Right lung (tissue), 5 donors: ENCODE measurements around the gene METAP1D. TPM values are rescaled to one million over a fixed set of nuclear protein-coding genes. Genes with fewer than 3 reads are reported as not detected.
"Not testable (repeated sequence)": the region's sequence is repeated elsewhere in the genome, so short reads cannot be mapped to it uniquely, and the experiment has no call there.

Experiments
- DNase-seq, 2 donors: peaks; one replicate each; pipeline ENCODE4 v3.0.0-alpha.2; 2013
- polyA plus RNA-seq, 5 donors: library from polyadenylated mRNA; unstranded; fragments of 120-200 nt; gene quantifications; one replicate each; pipeline versions ENCODE4 v1.2.1 to v1.2.3, GENCODE V29; 2013; ENCODE audit warnings: inconsistent platforms in 1 of 5, low replicate concordance in 1 of 5; ENCODE audit not compliant: insufficient read length in 5 of 5, insufficient read depth in 1 of 5

METAP1D gene
- polyA plus RNA-seq, 5 donors = 16.6 to 22.9 (median 20.6) TPM

DNA sequence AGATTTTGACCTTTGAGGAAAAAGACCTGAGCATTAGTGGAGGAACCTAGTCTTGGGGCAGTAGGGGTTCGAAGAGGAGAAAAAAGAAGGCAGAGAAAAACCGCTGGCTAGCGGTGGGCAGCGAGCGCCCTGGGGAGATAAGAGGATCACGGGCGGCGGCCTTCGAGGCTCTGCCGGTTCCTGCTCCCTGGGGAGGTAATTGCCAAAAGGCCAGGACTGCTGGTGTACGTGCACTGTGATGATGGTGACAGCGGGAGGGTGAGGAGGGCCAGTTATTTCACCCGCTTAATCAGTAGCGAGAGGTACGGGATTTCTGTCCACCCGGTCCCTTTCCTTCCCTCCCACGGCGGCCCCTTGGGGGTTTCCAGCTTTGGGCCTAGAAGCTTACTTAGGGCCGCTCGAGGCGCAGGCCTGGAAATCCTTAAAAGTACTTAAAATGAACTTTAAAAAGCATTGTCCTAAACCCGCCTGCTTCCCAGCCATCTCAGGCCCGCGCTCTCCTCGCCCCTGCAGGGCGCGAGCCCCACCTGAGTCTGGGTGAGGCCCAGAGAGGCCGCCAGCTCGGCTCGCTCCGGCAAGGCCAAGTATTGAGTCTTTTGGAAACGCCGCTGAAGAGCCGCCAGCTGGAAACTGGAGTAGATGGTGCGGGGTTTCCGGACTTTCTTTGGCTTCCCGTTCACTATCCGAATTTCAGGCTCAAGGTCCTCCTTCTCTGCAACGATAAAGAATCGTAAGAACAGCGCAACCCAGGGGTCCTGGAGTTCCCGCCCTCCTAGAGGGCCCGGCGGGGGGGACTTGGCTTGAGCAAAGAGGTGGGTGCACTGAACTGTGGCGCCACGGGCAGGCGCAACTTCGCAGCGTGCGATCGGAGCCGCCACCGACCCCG is 101.4 kb downstream of the METAP1D start:
- DNase-seq = no peak

DNA sequence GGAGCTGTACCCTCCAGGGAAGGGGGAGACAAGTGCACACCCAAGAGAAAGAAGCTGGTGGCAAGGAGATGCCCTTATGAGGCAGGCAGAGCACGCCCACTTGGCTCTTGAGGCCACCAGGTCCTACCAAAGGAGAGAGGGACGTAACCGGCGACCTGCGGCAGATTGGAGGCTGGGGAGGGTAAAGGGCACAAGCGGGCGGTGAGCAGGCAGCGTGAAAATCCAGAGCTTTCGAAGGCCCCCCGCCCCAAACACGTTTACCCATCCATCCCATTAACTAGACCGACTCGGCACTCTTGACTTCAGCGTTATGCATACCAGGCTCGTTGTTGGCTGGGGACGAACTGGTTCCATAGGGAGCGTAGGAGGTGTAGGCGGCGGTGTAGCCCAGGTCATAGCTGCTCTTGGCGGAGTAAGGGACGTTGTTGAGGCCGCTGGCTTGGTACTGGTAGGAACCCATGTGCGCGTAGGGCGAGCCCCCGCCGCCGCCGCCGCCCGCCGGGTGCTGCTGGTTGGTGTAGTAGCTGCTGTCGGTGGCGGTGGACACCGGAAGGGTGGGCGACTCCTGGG is 102.2 kb downstream of the METAP1D start:
- no peak for DNase-seq

DNA sequence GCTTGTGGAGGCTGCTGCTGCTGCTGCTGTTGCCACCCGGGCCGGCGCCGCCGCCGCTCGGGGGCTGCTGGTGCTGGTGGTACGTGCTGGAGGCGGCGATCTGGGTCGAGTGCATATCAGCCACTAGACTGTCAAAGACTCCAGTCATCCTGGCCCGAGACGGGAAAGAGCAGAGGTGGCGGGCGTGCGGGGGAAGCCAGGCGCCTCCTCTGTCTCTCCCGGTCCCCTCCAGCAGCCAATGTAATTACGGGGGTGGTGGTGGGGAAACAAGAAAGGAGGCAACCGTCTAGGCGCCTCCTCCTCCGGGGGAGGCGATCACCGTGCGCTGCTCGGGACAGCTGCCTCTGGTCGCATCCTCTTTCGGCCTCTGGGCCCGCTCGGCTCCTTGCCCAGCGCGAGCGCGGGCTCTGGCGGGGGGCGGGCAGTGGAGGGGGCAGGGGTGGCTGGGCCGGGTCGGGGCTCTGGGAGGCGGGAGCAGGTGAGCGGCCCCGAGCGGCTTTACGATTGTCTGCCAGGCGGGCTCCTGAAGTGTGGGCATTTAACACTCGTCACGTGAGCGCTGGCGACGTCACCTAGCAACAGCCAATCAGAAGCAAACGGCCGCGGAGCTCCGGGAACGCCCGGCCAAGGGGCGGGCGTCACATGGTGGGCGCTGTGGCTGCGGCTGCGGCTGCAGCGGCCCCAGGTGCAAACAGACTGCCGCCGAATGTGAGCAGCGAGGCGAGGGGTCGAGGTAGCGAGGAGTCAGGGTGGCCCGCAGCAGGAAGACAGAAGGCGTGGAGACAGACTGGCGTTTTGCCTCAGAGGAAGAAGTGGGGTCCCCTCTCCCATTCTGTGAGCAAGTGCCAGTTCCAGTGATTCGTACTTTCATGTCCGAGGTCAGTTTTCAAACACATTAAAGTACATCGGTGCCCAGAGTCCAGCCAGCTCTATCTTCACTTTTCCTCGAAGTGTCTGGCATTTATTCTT is 102.9 kb downstream of the METAP1D start, which contains the start of gene DLX2:
TSS of gene DLX2 (minus strand) at position 510 of the 969 bp plus-strand sequence. CDS start at position 148, 362 bp downstream.
- DNase-seq = peak; percentile 78 to 81

DNA sequence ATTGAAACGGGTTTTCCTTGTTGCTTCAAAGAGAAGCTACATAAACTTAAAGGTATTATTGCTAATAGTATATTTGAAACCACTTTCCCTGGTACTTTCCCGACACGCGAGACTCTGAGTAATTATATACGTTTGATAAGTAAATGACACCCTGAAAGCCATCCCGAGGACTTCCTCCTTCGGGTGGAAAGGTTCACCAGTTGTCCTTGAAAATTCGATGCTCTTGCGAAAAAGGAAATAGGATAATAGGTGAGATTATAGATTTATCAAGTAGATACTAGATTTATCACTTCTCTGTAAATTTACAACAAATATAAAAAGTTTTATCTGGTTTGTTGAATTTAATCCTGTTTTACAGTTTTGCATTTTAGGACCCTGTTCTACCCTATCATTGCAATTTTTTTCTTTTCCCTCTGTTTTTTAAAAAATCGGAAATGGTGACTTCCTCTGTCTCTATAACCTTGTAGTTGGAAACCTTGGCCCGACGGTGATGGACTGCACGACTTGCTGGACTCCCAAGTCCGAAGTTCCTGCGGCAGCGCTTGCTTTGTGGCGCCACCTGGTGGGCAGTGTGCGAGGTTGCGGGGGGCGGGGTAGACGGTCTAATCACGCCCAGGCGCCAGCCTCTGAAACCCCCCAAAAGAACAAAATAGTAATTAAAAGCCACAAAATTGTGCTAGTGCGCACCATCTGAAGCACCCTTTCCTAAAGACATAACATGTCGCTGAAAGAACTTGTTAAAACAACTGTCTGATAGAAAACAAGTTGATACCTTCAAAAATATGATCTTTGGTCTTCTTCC is 103.9 kb downstream of the METAP1D start:
- peak; percentile 70 to 75 for DNase-seq

DNA sequence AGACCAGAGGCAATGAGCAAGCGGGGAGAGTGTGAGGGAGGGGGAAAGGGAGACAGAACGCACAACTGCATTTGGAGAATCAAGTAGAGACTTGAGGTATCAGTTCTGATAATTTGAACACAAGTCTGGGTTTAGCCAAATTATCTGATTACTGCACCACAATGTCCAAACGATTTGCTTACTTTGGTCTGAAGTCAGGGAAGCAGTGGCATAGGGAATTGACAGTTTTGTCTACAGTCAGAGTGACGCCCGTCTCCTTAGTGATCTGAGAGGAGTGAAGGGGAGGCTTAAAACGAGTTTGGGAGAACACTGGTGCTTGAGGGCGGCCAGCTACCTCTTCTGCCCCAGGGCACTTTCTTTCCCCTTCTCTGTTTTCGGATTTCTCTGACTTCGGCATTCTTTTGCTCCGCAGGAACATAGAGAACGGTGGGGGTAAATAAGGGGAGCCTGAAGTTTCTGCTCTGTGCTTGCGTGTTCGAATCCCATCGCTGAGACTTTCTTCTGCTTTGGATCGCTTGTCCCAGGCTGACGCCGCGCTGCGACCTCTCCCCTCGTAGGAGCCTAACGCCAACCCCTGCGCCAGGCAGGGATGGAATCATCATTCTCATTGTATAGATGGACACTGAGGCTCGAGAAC is 105.8 kb downstream of the METAP1D start:
- no peak for DNase-seq

DNA sequence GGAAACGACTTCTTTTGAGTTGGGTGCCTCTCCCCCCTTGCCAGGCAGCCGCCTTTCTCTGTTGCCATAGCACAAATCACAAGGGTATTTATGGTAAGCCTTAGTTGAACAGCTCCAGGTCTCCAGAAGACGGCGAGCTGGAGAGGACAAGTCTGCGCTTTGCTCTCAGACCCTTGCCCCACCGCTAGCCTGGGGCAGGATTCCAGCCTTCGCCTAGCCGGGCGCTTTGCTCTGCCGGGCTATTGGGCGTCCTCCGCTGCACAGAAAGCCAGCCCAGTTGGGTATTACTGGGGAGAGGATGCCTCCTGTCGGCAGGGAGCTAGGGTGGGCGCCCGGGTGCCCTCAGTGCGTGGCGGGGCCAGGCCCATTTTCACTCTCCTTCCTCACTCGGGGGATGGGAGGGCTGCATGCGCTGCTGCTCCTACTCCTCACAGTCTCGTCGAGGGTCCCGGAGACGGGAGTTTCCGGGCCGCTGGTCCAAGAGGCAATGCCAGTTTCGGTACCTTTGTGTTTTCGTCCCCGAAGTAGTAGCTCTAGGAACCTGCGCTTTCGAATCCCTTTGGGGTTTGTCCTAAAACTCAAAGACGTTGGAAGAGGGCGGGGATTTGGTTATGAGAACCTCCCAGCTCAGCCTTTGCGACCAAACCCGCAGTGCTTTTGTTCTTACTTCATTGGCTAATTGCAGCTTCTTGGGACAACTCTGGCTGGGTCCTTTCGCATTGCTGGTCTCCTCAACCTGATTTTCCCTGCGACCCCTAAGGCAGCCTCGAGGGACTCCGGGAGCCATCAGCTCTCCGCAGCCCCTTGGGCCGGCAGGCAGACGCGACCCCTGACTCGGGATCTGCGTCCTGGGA is 106.6 kb downstream of the METAP1D start:
- DNase-seq = no peak

DNA sequence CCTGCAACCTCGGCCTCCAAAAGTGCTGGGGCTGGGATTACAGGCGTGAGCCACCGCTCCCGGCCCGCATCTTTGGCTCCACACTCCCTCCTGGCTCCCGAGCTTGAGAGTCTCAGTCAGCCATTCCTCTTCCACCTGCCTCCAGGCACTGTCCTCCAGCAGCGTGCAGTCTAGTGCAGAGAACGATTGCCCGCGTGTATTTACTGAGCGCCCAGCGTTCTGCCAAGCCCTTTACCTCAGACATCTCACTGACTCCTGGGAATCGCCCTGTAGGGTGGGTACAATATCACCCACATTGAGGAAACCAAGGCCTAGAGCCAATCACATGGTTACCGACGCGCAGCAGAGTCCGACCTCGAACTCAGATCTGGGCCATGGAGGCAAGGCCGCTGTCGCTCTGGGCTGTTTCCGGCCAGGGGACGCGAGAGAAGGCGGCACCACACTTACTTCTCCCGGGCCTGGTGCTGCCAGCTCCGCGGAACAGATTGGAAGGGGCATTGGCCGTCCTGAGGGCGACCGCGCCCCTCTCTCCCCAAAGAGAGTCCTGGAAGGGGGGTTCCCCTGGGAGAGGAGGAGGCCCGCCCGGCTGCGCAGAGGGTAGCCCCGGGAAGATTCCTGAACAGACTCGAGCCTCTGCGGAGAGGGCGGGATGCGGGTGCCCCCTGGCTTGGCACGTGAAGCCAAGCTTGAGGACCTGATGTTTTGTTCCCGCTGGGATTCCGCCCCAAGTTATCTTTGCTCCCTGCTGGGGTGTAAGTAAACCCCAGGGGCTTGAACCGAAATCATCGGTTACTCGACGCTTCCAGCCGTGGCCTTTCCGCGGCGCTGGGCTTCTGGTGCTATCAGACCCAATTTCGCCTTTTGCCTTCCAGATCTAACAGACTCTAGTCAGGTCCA is 108.2 kb downstream of the METAP1D start:
- DNase-seq = no peak

DNA sequence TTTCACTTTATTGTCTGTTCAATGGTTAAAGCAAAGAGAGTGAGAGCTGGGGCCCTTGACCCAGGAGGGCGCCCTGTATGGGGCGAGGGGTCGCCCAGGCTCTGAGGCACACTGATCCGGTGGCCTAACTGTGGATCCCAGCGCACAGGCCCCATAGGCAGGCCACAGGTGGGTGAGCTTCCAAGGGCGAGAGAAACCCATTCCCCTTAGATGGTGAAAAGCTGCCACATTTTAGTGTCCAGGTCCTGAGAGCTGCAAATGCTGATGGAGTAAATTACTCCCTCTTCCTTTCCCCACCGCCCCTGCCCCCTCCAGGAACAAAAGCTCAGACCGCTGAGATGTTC is 108.8 kb downstream of the METAP1D start:
- no peak for DNase-seq

DNA sequence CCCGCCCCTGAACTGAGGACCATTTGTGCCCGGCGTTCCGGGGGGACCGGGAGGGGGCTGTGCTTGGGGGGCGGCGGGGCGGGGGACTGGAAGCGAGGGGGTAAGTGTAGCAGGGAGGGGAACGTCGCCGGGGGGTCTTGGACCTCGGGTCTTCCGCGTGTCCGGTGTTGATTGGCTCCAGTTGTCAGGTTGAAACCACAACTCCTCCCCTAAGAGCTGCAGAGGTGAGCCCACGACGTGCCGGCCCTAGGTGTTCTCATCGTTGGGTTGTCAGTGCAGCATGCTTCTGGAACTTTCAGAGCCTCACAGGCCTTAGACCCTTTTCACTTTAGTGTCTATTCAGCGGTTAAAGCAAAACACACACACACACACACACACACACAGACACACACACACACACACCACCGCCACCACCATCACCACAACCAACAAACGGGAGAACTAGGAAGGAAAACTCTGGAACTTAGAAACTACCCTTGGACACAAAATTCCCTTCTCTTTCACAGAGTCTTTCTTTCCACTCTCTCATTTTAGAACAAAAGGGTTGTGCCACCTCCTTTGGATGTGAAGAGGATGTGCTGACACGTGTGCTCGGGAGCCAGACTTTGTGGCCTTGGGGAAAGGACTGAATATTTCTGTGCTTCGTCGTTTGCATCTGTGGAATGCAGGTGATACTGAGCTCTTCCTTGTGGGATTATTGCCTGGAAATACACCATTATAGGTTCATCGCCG is 109.7 kb downstream of the METAP1D start:
- no peak for DNase-seq

DNA sequence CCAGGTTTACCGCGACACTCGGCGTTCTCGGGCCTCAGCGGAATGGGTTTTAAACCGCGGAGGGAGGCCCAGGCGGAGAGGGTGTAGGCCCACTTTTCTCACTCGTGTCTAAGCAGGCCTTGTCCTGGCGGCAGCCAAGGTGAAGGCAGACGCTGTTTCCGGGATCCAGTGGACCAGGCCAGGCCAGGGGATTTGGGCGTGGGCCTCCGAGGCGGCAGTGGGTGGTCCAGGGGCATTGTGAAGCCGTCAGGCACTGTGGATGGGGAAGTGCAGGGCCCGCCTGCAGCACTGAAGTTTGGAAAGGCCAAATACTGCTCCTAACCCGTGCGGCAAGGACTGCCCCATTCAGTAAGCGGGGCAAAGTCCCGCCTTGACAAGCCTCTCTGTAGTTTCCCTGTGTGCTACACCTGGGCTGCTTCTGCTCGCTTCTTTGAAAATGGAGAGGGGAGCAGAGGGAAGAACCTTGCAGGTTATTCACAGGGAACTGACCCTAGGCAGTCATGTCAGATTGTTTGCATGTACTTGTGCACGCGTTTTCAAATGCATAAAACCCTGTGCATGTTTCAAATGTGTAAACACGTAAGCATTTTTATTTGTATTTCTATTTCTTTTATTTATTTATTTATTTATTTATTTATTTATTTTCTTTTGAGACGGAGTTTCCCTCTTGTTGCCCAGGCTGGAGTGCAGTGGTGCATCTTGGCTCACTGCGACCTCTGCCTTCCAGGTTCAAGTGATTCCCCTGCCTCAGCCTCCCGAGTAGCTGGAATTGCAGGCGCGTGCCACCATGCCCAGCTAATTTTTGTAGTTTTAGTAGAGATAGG is 110.4 kb downstream of the METAP1D start:
- no peak for DNase-seq

DNA sequence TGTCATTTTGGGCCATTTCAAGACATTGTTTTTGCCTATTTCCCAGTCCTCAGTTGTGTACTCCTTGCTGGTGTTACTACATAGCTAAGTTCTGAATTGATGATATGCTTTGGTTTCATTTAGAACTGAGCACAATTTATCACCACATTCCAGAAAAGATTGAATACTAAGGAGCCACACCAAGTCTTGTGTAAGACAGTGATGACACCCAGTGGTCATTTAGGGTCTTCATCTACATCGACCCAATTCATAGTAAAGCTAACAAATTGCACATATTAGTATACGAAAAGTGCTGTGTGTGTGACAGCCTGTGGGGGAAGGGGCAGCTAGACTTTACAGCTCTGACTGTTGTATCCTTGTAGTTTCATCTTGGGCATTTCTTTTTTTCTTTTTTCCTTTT is 113.9 kb downstream of the METAP1D start:
- no peak for DNase-seq

DNA sequence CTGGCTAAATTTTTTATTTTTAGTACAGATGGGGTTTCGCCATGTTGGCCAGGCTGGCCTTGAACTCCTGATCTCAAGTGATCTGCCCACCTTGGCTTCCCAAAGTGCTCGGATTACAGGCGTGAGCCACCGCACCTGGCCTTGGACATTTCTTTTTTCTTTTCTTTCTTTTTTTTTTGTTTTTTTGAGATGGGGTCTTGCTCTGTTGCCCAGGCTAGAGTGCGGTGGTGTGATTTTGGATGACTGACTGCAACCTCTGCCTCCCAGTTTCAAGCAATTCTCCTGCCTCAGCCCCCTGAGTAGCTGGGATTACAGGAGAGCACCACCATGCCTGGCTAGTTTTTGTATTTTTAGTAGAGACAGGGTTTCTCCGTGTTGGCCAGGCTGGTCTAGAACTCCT is 114.4 kb downstream of the METAP1D start:
- not testable (repeated sequence) for DNase-seq

DNA sequence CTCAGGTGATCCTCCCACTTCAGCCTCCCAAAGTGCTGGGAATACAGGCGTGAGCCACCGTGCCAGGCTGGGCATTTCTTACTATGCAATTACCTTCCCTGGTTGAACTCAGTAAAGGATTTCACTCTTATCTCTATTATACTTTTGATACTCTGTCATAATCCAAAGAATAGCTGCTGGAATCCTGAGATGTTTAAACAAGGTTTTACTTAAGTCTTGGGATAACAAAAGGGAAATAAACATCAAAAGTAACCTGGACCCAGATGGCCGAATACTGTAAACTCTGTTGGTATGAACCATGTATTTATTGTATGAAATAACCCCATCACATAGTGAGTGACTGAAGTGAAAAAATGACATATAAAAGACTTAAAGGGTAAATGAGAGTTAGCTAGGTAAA is 114.8 kb downstream of the METAP1D start:
- no peak for DNase-seq

DNA sequence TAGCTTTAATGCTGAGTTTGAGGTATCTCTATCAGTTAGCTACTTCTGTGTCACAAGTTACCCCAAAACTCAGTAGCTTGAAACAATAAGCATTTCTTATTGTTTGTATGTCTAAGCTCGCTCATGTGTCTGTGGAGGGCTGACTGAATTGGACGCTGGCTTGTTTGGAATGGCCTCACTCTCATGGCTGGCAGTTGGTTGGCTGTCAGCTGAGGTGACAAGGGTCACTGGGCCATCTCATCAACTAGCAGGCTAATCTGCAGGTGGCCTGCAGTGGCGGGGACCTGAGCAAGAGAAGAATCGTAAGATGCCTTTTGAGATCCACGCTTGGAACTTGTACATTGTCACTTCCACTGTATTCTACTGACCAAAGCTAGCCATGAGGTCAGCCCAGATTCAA is 116.4 kb downstream of the METAP1D start:
- DNase-seq = no peak

DNA sequence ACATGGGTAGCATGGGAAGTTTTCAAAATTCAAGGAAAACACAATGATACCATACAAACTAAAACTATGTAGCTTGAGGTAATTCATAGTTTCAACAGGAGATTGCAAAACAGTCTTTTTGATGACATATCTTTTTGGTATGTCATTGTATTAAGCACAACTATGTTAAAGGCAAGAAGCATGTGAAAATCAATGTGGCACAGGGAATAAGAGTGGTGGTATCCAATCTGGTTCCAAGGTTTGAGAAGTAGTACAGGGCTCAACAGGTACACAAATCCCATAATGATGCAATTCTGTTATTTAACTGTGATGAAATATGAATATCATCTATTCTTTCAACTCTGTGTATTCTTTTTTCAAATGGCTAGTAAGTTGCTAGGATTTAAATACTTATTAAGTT is 119.3 kb downstream of the METAP1D start:
- DNase-seq = no peak

DNA sequence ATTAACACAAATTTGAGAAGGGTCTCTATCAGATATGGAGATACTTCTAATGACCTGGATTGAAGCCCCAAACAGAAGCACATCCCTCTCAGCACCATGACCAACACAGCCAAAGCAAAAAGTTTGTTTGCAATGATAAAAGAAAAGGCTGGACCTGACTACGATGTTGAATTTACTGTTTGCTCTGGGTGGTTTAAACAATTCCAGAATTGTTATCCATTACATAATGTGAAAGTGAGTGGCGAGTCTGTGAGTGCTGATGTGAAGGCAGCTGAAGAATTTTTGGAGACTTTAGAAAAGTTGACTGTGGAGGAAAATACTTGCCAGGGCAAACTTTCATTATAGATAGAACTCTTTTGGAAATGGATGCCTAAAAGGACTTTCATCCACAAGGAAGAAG is 120.4 kb downstream of the METAP1D start:
- DNase-seq = no peak

DNA sequence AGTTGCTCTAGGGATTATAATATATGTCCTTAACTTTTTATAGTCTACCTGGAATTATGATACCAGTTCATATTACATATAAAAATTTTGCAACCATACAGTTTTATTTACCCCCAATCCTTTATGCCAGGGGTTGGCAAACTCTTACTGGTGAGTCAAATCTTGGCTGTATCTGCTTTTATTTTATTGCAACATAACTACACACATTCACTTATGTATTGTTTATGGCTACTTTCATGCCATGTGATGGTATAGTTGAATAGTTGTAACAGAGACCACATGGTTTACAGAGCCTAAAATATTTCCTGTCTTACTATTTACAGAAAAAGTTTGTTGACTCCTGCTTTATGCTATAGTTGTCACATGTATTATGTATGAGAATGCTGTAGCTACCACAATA is 128.7 kb downstream of the METAP1D start:
- no peak for DNase-seq
